Mesendoderm (in vitro differentiated cells): ENCODE measurements around the gene NRP1.

ENCODE experiments used
- DNase-seq: peaks from one replicate; pipeline ENCODE4 v3.0.0; 2013
- H2AK5ac ChIP-seq: 2 replicates; pipeline ENCODE4 v1.6.1; 2013; ENCODE audit warnings: low read length, inconsistent platforms
- H2BK120ac ChIP-seq: 2 replicates; pipeline ENCODE4 v1.6.1; 2013; ENCODE audit warnings: low read depth, mild to moderate bottlenecking, low read length, moderate library complexity, mixed read lengths
- H2BK15ac ChIP-seq: replicated peaks from 2 replicates; pipeline ENCODE4 v1.6.1; 2013; ENCODE audit warnings: low read depth, mild to moderate bottlenecking, moderate library complexity
- H2BK5ac ChIP-seq: 2 replicates; pipeline ENCODE4 v1.6.1; 2013; ENCODE audit warnings: low read length, inconsistent platforms
- H3K18ac ChIP-seq: 2 replicates; pipeline ENCODE4 v1.6.1; 2013; ENCODE audit warnings: mild to moderate bottlenecking, low read length, mixed read lengths
- H3K23ac ChIP-seq: one replicate; pipeline ENCODE4 v1.6.1; 2013; ENCODE audit warnings: low read length
- H3K27ac ChIP-seq: 2 replicates; pipeline ENCODE4 v1.5.1; 2013; ENCODE audit warnings: low read depth, mild to moderate bottlenecking, inconsistent platforms, low read length, moderate library complexity
- H3K27me3 ChIP-seq: 2 replicates; pipeline ENCODE4 v1.6.1; 2013; ENCODE audit warnings: low read length, control low read depth, mild to moderate bottlenecking, inconsistent platforms; ENCODE audit not compliant: insufficient read depth, poor library complexity
- H3K36me3 ChIP-seq: 2 replicates; pipeline ENCODE4 v1.6.1; 2013; ENCODE audit warnings: low read length, inconsistent platforms; ENCODE audit not compliant: control insufficient read depth, insufficient read depth
- H3K4ac ChIP-seq: one replicate; pipeline ENCODE4 v1.6.1; 2013; ENCODE audit warnings: low read depth, mild to moderate bottlenecking, low read length, moderate library complexity
- H3K4me1 ChIP-seq: 2 replicates; pipeline ENCODE4 v1.6.1; 2013; ENCODE audit warnings: low read depth, low read length, inconsistent platforms; ENCODE audit not compliant: control insufficient read depth
- H3K4me2 ChIP-seq: 2 replicates; pipeline ENCODE4 v1.6.1; 2013; ENCODE audit warnings: low read length
- H3K4me3 ChIP-seq: 2 replicates; pipeline ENCODE4 v1.5.1; 2013; ENCODE audit warnings: mild to moderate bottlenecking, low read length
- H3K56ac ChIP-seq: one replicate; pipeline ENCODE4 v1.6.1; 2013; ENCODE audit warnings: low read length
- H3K79me1 ChIP-seq: 2 replicates; pipeline ENCODE4 v1.6.1; 2013; ENCODE audit warnings: low read length, inconsistent platforms
- H3K79me2 ChIP-seq: 2 replicates; pipeline ENCODE4 v1.6.1; 2013; ENCODE audit warnings: mild to moderate bottlenecking, low read length; ENCODE audit not compliant: control insufficient read depth, insufficient read depth
- H3K9ac ChIP-seq: 2 replicates; pipeline ENCODE4 v1.6.1; 2013; ENCODE audit warnings: low read length, inconsistent platforms
- H4K5ac ChIP-seq: one replicate; pipeline ENCODE4 v1.6.1; 2013; ENCODE audit warnings: low read length
- H4K8ac ChIP-seq: one replicate; pipeline ENCODE4 v1.6.1; 2013; ENCODE audit warnings: low read depth, mild to moderate bottlenecking, control low read depth, low read length, moderate library complexity
- WGBS: extraction: QIAGEN DNeasy Blood & Tissue Kit; methylation state at CpG from one replicate; pipeline ENCODE4 v1.1.7; 2013; ENCODE audit warnings: low lambda C conversion rate, missing lambda C conversion rate; ENCODE audit not compliant: insufficient coverage; ENCODE audit errors: extremely low coverage; 5-methylcytosine and 5-hydroxymethylcytosine counted together

The NRP1 gene

DNA sequence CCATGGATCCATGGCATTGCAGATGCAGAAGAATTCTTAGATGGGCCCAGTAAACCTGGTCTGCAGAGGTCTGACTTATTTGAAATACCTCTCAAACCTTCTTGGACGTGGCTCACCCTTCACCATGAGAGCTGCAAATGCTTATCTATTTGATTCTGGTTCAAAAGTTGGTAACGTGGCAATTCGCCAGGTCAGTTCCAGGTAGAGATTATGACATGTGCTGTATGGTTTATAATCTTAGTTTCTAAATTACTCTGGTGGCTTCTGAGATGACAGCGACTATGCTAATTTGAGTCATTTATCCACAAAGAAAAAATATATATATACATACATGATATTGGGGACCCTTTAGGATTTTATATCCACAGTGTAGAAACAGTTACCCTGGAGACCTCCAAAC, 68.8 kb downstream of the NRP1 start:
- Histone ChIP-seq H3K23ac (no peak overlapping the region), H3K79me2 (no peaks in the 10 kb centered on the region), H2BK5ac (no peak overlapping the region)

DNA sequence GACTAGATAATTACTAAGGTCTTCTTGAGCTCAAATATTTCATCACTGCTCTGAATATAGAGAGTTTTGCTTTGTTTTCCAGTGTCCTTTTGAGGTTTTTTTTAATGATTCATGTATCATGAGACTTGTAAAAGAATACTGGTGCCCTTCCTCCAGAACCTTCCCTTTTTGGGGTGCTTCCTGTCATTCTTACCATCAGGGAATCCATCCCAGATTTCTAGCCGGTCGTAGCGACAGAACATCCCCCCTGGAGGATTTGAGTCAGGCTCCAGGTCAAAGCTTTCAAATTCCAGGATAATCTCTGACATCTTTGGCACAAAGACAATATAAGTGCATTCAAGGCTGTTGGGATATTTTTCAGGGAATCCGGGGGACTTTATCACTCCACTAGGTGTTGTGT, 71.0 kb downstream of the NRP1 start:
- Histone ChIP-seq H4K8ac (no peak overlapping the region), H3K4me1 (no peaks in the 10 kb centered on the region), H3K79me1 (no peaks in the 10 kb centered on the region), H3K18ac (no peak overlapping the region), H3K4me2 (no peak overlapping the region), H4K5ac (no peak overlapping the region), H3K36me3 (no peaks in the 10 kb centered on the region), H3K9ac (no peak overlapping the region), H2BK120ac (no peak overlapping the region), H2BK15ac (no peak overlapping the region), H3K23ac (no peak overlapping the region), H3K4ac (no peak overlapping the region), H3K27me3 (no peaks in the 10 kb centered on the region), H3K56ac (no peak overlapping the region), H2BK5ac (no peak overlapping the region), H2AK5ac (no peak overlapping the region), H3K4me3 (no peak overlapping the region), H3K27ac (no peak overlapping the region), H3K79me2 (no peaks in the 10 kb centered on the region)
- no peak for DNase-seq
- WGBS: no CpG with 5 or more reads among the region's 4 CpGs

More for the DNA sequence above, 68.8 kb downstream of the NRP1 start:
- Histone ChIP-seq H3K4me3 (no peak overlapping the region), H3K36me3 (no peaks in the 10 kb centered on the region), H3K4ac (no peak overlapping the region), H3K9ac (no peak overlapping the region), H3K27me3 (no peaks in the 10 kb centered on the region), H4K8ac (no peak overlapping the region), H2BK15ac (no peak overlapping the region), H3K18ac (no peak overlapping the region), H2BK120ac (no peak overlapping the region), H3K4me1 (no peaks in the 10 kb centered on the region), H3K56ac (no peak overlapping the region), H4K5ac (no peak overlapping the region), H2AK5ac (no peak overlapping the region), H3K4me2 (no peak overlapping the region), H3K79me1 (no peaks in the 10 kb centered on the region), H3K27ac (no peak overlapping the region)
- no peak for DNase-seq
- no CpG with 5 or more reads among the region's 4 CpGs for WGBS

DNA sequence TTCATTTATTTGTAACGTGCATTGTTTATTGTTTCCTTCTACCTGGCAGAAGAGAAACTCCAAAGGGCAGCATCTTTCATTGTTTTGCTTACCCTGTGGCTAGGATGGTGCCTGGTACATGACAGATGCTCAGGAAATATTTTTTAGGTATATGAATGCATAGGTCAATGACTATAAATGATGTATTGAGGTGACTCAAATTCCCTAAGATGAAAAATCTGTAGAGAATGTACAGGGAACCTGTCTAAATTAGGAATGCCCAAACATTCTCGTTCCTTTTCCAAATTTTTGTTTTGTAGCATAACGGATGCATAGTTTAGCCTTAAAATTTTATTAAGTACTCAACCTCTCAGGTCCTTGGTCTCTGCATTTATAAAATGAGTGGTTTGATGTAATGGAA, 71.6 kb downstream of the NRP1 start:
- no peak for DNase-seq
- Histone ChIP-seq H3K36me3 (no peaks in the 10 kb centered on the region), H2AK5ac (no peak overlapping the region), H2BK5ac (no peak overlapping the region), H4K5ac (no peak overlapping the region), H2BK120ac (no peak overlapping the region), H3K4me1 (no peaks in the 10 kb centered on the region), H3K56ac (no peak overlapping the region), H3K4me2 (no peak overlapping the region), H3K79me1 (no peaks in the 10 kb centered on the region), H3K27ac (no peak overlapping the region), H3K9ac (no peak overlapping the region), H3K4me3 (no peak overlapping the region), H3K18ac (no peak overlapping the region), H3K4ac (no peak overlapping the region), H3K79me2 (no peaks in the 10 kb centered on the region), H2BK15ac (no peak overlapping the region), H3K23ac (no peak overlapping the region), H4K8ac (no peak overlapping the region), H3K27me3 (no peaks in the 10 kb centered on the region)
- WGBS: no CpG with 5 or more reads among the region's 3 CpGs

DNA sequence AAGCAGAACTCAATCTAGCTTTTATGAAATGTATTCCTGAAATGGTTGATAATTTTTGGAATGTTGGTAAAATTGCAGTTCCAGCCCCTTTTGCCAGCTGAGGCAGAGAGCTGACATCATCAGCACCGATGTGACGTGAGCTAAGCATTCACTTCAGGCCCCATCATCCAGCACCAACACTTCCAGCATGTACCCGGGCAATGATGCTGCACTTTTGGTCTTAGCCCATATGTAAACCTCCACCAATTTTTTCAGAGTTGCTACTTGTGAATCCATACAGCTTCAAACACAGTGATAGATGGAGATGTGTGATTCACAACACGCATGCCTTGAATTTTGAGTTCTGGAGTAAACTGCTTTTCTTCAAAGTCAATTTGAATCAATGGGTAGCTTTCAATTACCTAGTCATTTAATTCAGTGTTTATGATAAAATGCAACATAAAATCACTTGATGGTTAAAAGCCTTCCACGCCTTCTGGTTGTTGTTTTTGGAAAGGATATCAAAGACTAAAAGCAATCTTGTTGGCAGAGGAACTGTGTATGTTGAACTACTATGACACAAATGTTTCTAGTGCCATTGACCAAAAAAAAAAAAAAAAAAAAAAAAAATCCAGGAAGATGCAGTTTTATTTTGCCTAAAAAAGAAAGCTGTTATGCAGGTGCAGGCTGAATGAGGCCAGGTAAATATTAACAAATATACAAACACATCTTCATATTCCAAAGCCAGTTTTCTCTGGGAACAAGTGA, 73.9 kb downstream of the NRP1 start:
- H2BK15ac ChIP-seq: no peak overlapping the region
- H3K23ac ChIP-seq: no peak overlapping the region
- no peak overlapping the region for H3K18ac ChIP-seq
- no peaks in the 10 kb centered on the region for H3K79me2 ChIP-seq
- no peak overlapping the region for H3K56ac ChIP-seq
- H3K4me3 ChIP-seq: no peak overlapping the region
- H2BK5ac ChIP-seq: no peak overlapping the region
- no CpG with 5 or more reads among the region's 5 CpGs for whole genome bisulfite sequencing
- no peaks in the 10 kb centered on the region for H3K4me1 ChIP-seq
- no peak overlapping the region for H3K27ac ChIP-seq
- H3K27me3 ChIP-seq: no peaks in the 10 kb centered on the region
- no peak overlapping the region for H3K4me2 ChIP-seq
- no peak overlapping the region for H3K9ac ChIP-seq
- no peak overlapping the region for H2AK5ac ChIP-seq
- no peak overlapping the region for H4K8ac ChIP-seq
- DNase-seq: no peak
- no peaks in the 10 kb centered on the region for H3K79me1 ChIP-seq
- H2BK120ac ChIP-seq: no peak overlapping the region
- no peaks in the 10 kb centered on the region for H3K36me3 ChIP-seq
- no peak overlapping the region for H3K4ac ChIP-seq
- no peak overlapping the region for H4K5ac ChIP-seq

DNA sequence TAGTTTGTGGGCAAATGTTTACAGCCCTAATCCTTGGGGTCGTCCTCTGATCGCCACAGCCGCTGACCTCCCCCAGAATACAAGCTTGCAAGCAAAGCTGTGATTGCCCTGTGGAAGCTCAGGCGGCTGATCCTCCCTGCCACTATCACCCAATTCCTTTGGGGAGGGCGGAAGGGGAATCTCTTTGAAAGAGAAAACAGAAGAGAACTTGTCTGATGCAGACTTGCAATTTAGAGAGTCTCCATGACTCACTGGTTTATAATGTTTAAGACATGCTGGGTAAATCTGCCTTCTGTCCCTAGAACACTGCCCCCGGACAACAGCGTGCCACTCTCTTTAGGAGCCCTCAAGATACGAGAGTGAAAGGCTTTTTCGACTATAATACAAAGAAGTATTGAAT, 75.5 kb downstream of the NRP1 start:
- H3K27ac ChIP-seq: no peak overlapping the region
- WGBS: no CpG with 5 or more reads among the region's 9 CpGs

More for the DNA sequence above, 75.5 kb downstream of the NRP1 start:
- Histone ChIP-seq H3K18ac (no peak overlapping the region), H3K27me3 (no peaks in the 10 kb centered on the region), H3K56ac (no peak overlapping the region), H3K79me2 (no peaks in the 10 kb centered on the region), H2BK5ac (no peak overlapping the region), H2AK5ac (no peak overlapping the region), H3K4me3 (no peak overlapping the region), H2BK15ac (no peak overlapping the region), H3K9ac (no peak overlapping the region), H3K4me1 (no peaks in the 10 kb centered on the region), H3K36me3 (no peaks in the 10 kb centered on the region), H3K79me1 (no peaks in the 10 kb centered on the region), H3K4me2 (no peak overlapping the region), H3K4ac (no peak overlapping the region), H3K23ac (no peak overlapping the region), H4K5ac (no peak overlapping the region), H2BK120ac (no peak overlapping the region), H4K8ac (no peak overlapping the region)
- peak; percentile 62 for DNase-seq
